ENCODE data around the gene TCIRG1.

TCIRG1 gene

DNA sequence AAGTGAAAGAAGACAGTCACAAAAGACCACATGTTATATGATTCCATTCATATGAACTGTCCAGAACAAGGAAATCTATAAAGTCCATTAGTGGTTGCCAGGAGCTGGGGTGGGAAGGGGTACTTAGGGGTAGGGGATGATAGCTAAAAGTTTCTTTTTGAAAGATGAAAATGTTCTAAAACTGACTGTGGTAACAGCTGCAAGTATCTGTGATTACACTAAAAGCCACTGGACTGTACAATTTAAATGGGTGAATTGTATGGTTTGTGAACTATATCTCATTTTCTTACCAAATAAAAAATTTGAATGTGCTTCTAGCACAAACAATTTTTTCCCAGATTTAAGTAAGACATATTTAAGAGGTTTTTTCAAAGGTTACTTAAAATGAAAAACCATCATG, 60.2 kb downstream of the TCIRG1 start:
- no peak for DNase-seq (ENCODE audit: extremely low spot score)
- ChIA-PET CTCF (interaction anchor here (0.9 to 4.4 kb wide), 3 partner anchors 10 to 27 kb away, joined by 3 to 25 read pairs (median 4); no protein-coding TSS in a partner anchor), POLR2A (no interaction called here)
- TF ChIP-seq, protein P1, sequence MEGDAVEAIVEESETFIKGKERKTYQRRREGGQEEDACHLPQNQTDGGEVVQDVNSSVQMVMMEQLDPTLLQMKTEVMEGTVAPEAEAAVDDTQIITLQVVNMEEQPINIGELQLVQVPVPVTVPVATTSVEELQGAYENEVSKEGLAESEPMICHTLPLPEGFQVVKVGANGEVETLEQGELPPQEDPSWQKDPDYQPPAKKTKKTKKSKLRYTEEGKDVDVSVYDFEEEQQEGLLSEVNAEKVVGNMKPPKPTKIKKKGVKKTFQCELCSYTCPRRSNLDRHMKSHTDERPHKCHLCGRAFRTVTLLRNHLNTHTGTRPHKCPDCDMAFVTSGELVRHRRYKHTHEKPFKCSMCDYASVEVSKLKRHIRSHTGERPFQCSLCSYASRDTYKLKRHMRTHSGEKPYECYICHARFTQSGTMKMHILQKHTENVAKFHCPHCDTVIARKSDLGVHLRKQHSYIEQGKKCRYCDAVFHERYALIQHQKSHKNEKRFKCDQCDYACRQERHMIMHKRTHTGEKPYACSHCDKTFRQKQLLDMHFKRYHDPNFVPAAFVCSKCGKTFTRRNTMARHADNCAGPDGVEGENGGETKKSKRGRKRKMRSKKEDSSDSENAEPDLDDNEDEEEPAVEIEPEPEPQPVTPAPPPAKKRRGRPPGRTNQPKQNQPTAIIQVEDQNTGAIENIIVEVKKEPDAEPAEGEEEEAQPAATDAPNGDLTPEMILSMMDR (IDR thresholded peaks at IDR 0.05; ENCODE audit: control extremely low read depth, extremely low read depth, low read depth, missing control alignments), result no peak

DNA sequence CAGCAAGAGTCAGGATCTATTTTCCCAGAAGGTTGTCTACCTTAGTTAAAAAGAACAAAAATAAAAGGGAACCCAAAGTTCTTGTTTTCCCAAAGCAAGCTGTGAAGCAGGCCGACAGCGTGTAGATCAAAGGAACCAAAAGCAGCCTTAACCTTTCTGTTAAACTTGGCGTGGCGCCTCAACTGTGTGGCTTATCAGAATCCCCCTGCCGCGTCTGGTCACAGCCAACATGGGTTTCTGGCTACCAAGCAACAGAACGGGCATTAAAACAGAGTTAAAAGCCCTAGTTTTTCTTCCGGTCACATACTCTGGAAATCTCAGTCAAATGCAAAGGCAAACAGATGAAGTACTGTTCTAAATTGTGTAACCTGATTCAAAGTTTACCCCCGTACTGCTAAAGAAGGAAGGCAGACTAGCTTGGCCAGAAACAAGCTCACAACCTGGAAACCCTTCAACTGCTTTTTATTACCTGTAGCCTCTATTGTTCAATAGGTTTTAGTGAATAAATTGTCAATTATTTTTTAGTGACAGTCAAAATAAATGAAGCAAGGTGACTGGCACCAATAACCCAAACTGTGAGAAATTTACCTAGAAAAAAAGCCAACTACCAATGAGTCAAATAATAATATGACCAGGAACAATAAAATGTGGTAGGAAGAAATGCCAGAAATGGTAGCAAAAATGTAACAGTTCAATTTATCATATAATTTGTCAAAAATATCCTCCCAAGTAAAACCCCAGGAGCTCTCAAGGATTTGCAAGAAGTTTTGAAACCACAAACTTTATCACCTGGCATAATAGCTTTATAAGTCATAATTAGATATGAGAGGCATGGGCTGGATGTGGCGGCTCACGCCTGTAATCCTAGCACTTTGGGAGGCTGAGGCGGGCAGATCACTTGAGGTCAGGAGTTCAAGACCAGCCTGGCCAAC, 60.9 kb downstream of the TCIRG1 start:
- POLR2A ChIA-PET, result no interaction called here
- peak; percentile 46 for DNase-seq (ENCODE audit: extremely low spot score)
- TF ChIP-seq, protein P1 (IDR thresholded peaks at IDR 0.05; ENCODE audit: control extremely low read depth, extremely low read depth, low read depth, missing control alignments), result no peak
- CTCF ChIA-PET, result interaction anchor here (0.9 to 4.4 kb wide), 3 partner anchors 10 to 26 kb away, joined by 3 to 25 read pairs (median 4); no protein-coding TSS in a partner anchor
